ENCODE measurements around the gene PGAP1.

Gene PGAP1

GRCh38 chr2:196926562-196927375 is at the start of gene PGAP1:
Gene PGAP1 (minus strand): TSS chr2:196926707. CDS start chr2:196926616, 91 bp downstream.
- H3K4me3 ChIP-seq (ENCODE audit: low read length) = peak within 1 kb of the TSS; percentile 92
- TF ChIP-seq, protein P1, sequence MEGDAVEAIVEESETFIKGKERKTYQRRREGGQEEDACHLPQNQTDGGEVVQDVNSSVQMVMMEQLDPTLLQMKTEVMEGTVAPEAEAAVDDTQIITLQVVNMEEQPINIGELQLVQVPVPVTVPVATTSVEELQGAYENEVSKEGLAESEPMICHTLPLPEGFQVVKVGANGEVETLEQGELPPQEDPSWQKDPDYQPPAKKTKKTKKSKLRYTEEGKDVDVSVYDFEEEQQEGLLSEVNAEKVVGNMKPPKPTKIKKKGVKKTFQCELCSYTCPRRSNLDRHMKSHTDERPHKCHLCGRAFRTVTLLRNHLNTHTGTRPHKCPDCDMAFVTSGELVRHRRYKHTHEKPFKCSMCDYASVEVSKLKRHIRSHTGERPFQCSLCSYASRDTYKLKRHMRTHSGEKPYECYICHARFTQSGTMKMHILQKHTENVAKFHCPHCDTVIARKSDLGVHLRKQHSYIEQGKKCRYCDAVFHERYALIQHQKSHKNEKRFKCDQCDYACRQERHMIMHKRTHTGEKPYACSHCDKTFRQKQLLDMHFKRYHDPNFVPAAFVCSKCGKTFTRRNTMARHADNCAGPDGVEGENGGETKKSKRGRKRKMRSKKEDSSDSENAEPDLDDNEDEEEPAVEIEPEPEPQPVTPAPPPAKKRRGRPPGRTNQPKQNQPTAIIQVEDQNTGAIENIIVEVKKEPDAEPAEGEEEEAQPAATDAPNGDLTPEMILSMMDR (conservative IDR thresholded peaks at IDR 0.05; ENCODE audit: low read depth, low read length) = no peak
- peak; percentile 46 for DNase-seq (ENCODE audit: low read depth)

DNA sequence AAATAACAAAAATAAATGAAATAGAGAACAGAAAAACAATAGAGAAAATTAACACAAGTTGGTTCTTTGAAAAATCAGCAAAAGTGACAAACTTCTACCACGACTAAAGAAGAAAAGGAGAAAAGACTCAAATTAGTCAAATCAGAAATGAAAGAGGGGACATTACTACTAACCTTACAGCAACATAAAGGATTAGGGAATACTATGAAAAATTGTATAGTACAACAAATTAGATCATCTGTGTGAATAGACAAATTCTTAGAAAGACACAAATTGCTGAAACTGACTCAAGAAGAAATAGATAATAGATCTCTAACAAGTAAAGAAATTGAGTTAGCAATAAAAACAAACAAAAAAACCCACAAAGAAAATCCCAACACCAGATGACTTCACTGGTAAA is 48.5 kb upstream of the PGAP1 start:
- DNase-seq (ENCODE audit: low read depth) = no peak
- TF ChIP-seq, protein P1 (conservative IDR thresholded peaks at IDR 0.05; ENCODE audit: low read depth, low read length) = no peak
- no peak overlapping the region for H3K4me3 ChIP-seq (ENCODE audit: low read length)

DNA sequence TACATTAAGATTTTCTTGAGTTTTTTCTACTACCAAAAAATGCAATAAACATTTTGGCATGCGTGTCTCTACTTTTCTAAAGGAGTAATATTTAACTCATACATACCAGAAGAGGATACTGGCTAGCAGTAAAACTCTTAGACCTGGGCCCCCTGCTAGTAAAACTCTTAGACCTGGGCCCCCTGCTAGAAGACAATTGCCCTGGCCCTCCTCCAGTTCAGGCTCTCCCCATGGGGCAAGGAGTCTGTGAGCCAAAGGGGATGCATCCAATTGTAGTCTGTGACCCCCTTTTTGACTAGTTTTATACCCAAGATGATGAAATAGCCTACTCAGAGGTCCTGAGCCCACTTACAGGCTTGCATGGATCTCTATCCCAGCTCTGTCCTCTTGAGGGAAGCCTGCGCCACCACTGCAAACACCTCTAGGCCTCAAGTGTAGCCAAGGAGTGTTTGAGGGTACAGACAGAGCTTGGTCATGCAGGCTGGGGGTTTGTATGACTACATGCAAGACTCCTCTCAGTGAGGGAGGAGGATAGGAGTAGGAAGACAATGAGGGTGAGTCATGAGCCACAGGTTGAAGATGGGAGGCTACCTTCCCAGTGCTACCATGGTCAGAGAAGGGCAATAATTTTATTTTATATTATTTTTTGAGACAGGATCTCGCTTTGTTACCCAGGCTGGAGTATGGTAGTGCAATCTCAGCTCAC is 45.2 kb upstream of the PGAP1 start:
- TF ChIP-seq, protein P1 (conservative IDR thresholded peaks at IDR 0.05; ENCODE audit: low read depth, low read length) = no peak
- no peak overlapping the region for H3K4me3 ChIP-seq (ENCODE audit: low read length)
- DNase-seq (ENCODE audit: low read depth) = no peak

- no peak overlapping the region for H3K4me3 ChIP-seq (ENCODE audit: low read length)
- DNase-seq (ENCODE audit: low read depth) = no peak
- TF ChIP-seq, protein P1 (conservative IDR thresholded peaks at IDR 0.05; ENCODE audit: low read depth, low read length) = no peak
Measured at GRCh38 chr2:196970099-196970498, 43.6 kb upstream of the PGAP1 start.

DNA sequence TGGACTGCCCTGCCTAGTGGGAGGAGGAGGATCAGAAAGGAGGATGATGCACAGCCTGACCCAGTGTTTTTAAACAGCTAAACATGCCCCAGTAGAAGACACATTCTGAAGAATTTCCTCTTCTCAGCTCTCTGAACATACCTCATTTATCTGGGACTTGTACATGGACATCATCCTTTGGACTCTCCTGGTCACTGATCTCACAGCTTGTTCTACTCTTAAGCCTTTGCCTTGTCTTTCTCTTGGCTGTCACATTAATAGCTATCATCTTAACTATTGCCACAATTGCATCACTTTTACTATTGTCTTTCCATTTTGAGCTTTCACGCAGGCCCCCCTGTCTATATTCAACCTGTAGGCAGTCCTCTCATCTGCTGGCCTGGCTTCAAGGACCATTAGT is 42.0 kb upstream of the PGAP1 start:
- TF ChIP-seq, protein P1 (conservative IDR thresholded peaks at IDR 0.05; ENCODE audit: low read depth, low read length) = no peak
- no peak for DNase-seq (ENCODE audit: low read depth)
- no peak overlapping the region for H3K4me3 ChIP-seq (ENCODE audit: low read length)

DNA sequence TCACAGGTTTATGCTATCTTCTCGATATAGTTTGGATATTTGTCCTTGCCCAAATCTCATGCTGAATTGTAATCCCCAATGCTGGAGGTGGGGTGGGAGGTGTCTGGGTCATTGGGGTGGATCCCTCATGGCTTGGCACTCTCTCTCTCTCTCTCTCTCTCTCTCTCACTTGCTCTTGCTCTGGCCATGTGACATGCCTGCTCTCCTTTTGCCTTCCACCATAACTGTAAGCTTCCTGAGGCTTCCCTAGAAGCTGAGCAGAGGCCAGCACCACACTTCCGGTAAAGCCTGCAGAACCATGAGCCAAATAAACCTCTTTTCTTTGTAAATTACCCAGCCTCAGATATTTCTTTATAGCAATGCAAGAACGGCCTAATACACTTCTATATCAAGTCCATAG is 41.3 kb upstream of the PGAP1 start:
- DNase-seq (ENCODE audit: low read depth) = no peak
- H3K4me3 ChIP-seq (ENCODE audit: low read length) = no peak overlapping the region
- TF ChIP-seq, protein P1 (conservative IDR thresholded peaks at IDR 0.05; ENCODE audit: low read depth, low read length) = no peak

All from retinal pigment epithelial cell (primary cell).